ENCODE results near the gene ULK4. TPM values are rescaled to one million over a fixed set of nuclear protein-coding genes. Genes with fewer than 3 reads are reported as not detected.
"Not testable (repeated sequence)": the region's sequence is repeated elsewhere in the genome, so short reads cannot be mapped to it uniquely, and the experiment has no call there.

Gene ULK4
- total and polyA plus RNA-seq, 12 donors: 1.6 to 24.5 (median 6.9) TPM

GRCh38 chr3:41888368-41889076, 73.4 kb downstream of the ULK4 start:
- Histone ChIP-seq H3K27ac (no peak overlapping the region), H3K4me3 (no peak overlapping the region), H3K4me1 (replicated peaks in 1 of 2) (no peaks in the 10 kb centered on the region), H3K27me3 (no peaks in the 10 kb centered on the region), H3K9me3 (replicated peaks in 1 of 3) (peaks cover 0 to 6% (median 0%) of the 10 kb centered on the region in 3 donors), H3K36me3 (replicated peaks in 1 of 2) (no peaks in the 10 kb centered on the region)
- WGBS, 4 donors: 41 to 56% (median 49%) methylated on average over 3 of the region's 3 CpGs
- no peak for DNase-seq
- intact Hi-C loops (cut with DNase I): no loop called here
- no peak for TF ChIP-seq CTCF (IDR thresholded peaks at IDR 0.05)
- TF ChIP-seq POLR2A (IDR thresholded peaks at IDR 0.05): no peak

- no peak for TF ChIP-seq CTCF (IDR thresholded peaks at IDR 0.05)
- no peak for TF ChIP-seq POLR2A (IDR thresholded peaks at IDR 0.05)
- Histone ChIP-seq H3K4me1 (replicated peaks in 1 of 2) (no peaks in the 10 kb centered on the region), H3K36me3 (replicated peaks in 1 of 2) (no peaks in the 10 kb centered on the region), H3K27ac (no peak overlapping the region), H3K9me3 (replicated peaks in 1 of 3) (peaks cover 0 to 6% (median 0%) of the 10 kb centered on the region in 3 donors), H3K4me3 (no peak overlapping the region), H3K27me3 (no peaks in the 10 kb centered on the region)
- DNase-seq: no peak
- intact Hi-C loops (cut with DNase I): loop anchor here (2.0 to 5.0 kb wide), 3 partner anchors 1298 to 1551 kb away; no protein-coding TSS in a partner anchor
These were observed 78.9 kb downstream of the ULK4 start for GRCh38 chr3:41882956-41883355.

- intact Hi-C loops (cut with DNase I): loop anchor here (5.0 kb wide), 2 partner anchors 1299 to 1549 kb away; no protein-coding TSS in a partner anchor
- no peak overlapping the region for H3K4me3 ChIP-seq
- no peaks in the 10 kb centered on the region for H3K4me1 ChIP-seq (replicated peaks in 1 of 2)
- peak in 2 of 7 donors; percentile 20 to 23 for DNase-seq
- 52 to 58% (median 55%) methylated on average over 3 of the region's 3 CpGs for WGBS, 4 donors
- peaks cover 0 to 6% (median 0%) of the 10 kb centered on the region in 3 donors for H3K9me3 ChIP-seq (replicated peaks in 1 of 3)
- TF ChIP-seq POLR2A (IDR thresholded peaks at IDR 0.05) (no peak), CTCF (IDR thresholded peaks at IDR 0.05) (peak; percentile 66 to 82 (median 74))
- no peaks in the 10 kb centered on the region for H3K36me3 ChIP-seq (replicated peaks in 1 of 2)
- H3K27ac ChIP-seq: no peak overlapping the region
- H3K27me3 ChIP-seq: no peaks in the 10 kb centered on the region
These were observed 80.6 kb downstream of the ULK4 start for GRCh38 chr3:41881233-41881821.

- Histone ChIP-seq H3K27me3 (no peaks in the 10 kb centered on the region), H3K27ac (no peak overlapping the region), H3K4me1 (replicated peaks in 1 of 2) (no peaks in the 10 kb centered on the region), H3K4me3 (no peak overlapping the region), H3K9me3 (replicated peaks in 1 of 3) (peaks cover 0 to 6% (median 0%) of the 10 kb centered on the region in 3 donors), H3K36me3 (replicated peaks in 1 of 2) (no peaks in the 10 kb centered on the region)
- WGBS, 4 donors: 58 to 71% (median 67%) methylated on average over 2 of the region's 2 CpGs
- TF ChIP-seq POLR2A (IDR thresholded peaks at IDR 0.05): no peak
- TF ChIP-seq CTCF (IDR thresholded peaks at IDR 0.05): no peak
- intact Hi-C loops (cut with DNase I): loop anchor here (5.0 kb wide), 2 partner anchors 1298 to 1548 kb away; no protein-coding TSS in a partner anchor
- no peak for DNase-seq
These were observed 81.5 kb downstream of the ULK4 start for GRCh38 chr3:41880387-41880786.

GRCh38 chr3:41877741-41878140, 84.2 kb downstream of the ULK4 start:
- intact Hi-C loops (cut with DNase I): not testable (repeated sequence)

More at GRCh38 chr3:41877741-41878140, 84.2 kb downstream of the ULK4 start:
- not testable (repeated sequence) for H3K27ac ChIP-seq; H3K36me3 ChIP-seq (replicated peaks in 1 of 2); H3K27me3 ChIP-seq; H3K4me3 ChIP-seq; H3K9me3 ChIP-seq (replicated peaks in 1 of 3); H3K4me1 ChIP-seq (replicated peaks in 1 of 2); DNase-seq
- WGBS, 4 donors: 92 to 98% (median 95%) methylated on average over 9 of the region's 9 CpGs
